GM04504 (cell line): Measurements from ENCODE around the gene SSR1.
A peak's percentile ranks its signal among the peaks of the same experiment; 100 is the strongest.
"Not testable (repeated sequence)": the region's sequence is repeated elsewhere in the genome, so short reads cannot be mapped to it uniquely, and the experiment has no call there.

Experiments used
- DNase-seq: peaks from one replicate; pipeline ENCODE4 v3.0.0-alpha.2; 2012; ENCODE audit warnings: low read depth

The SSR1 gene

GRCh38 chr6:7276199-7276524, 36.8 kb downstream of the SSR1 start:
- no peak for DNase-seq

GRCh38 chr6:7274525-7274924, 38.5 kb downstream of the SSR1 start:
- not testable (repeated sequence) for DNase-seq

GRCh38 chr6:7273709-7274108, 39.3 kb downstream of the SSR1 start:
- no peak for DNase-seq

- DNase-seq: no peak
These were observed 41.8 kb downstream of the SSR1 start for GRCh38 chr6:7271205-7271534.

- DNase-seq: no peak
These were observed 42.4 kb downstream of the SSR1 start for GRCh38 chr6:7270320-7271204.

- DNase-seq: no peak
These were observed 43.2 kb downstream of the SSR1 start for GRCh38 chr6:7269816-7270215.

GRCh38 chr6:7268816-7269555, 44.0 kb downstream of the SSR1 start:
- DNase-seq: no peak

GRCh38 chr6:7268362-7268761, 44.6 kb downstream of the SSR1 start:
- DNase-seq: no peak

GRCh38 chr6:7267466-7268091, 45.4 kb downstream of the SSR1 start:
- DNase-seq: peak; percentile 86

- no peak for DNase-seq
These were observed 45.9 kb downstream of the SSR1 start for GRCh38 chr6:7267071-7267465.

- DNase-seq: not testable (repeated sequence)
These were observed 47.6 kb downstream of the SSR1 start for GRCh38 chr6:7265385-7265726.

- no peak for DNase-seq
These were observed 48.2 kb downstream of the SSR1 start for GRCh38 chr6:7264686-7265384.

- no peak for DNase-seq
These were observed 49.0 kb downstream of the SSR1 start for GRCh38 chr6:7264041-7264440.

GRCh38 chr6:7263519-7263805, 49.5 kb downstream of the SSR1 start:
- DNase-seq: not testable (repeated sequence)

GRCh38 chr6:7262746-7263518, 50.1 kb downstream of the SSR1 start:
- no peak for DNase-seq

- DNase-seq: no peak
These were observed 51.0 kb downstream of the SSR1 start for GRCh38 chr6:7261852-7262461.

- DNase-seq: peak; percentile 60
These were observed 51.8 kb downstream of the SSR1 start for GRCh38 chr6:7261032-7261841.

- DNase-seq: no peak
These were observed 52.5 kb downstream of the SSR1 start for GRCh38 chr6:7260291-7261031.

- DNase-seq: no peak
These were observed 54.7 kb downstream of the SSR1 start for GRCh38 chr6:7258231-7258763.
